ENCODE data around the gene C1QTNF2. TPM values are rescaled to one million over a fixed set of nuclear protein-coding genes. Genes with fewer than 3 reads are reported as not detected.

The C1QTNF2 gene
- total RNA-seq, 2 donors from 2014 or later = 0.56 to 0.73 TPM

- intact Hi-C loops (cut with DNase I, micrococcal nuclease) = no loop called here
- ATAC-seq (peak; percentile 61), DNase-seq (peak; percentile 44 to 59)
Observed at GRCh38 chr5:160312134-160312959, 58.1 kb downstream of the C1QTNF2 start, which contains the start of gene CCNJL. CCNJL (minus strand) TSS chr5:160312564; CDS start chr5:160311923, 641 bp downstream.

- DNase-seq = peak in 1 of 2 donors; percentile 48
- intact Hi-C loops (cut with DNase I, micrococcal nuclease) = no loop called here
Observed at GRCh38 chr5:160311491-160312133, 58.8 kb downstream of the C1QTNF2 start.

DNA sequence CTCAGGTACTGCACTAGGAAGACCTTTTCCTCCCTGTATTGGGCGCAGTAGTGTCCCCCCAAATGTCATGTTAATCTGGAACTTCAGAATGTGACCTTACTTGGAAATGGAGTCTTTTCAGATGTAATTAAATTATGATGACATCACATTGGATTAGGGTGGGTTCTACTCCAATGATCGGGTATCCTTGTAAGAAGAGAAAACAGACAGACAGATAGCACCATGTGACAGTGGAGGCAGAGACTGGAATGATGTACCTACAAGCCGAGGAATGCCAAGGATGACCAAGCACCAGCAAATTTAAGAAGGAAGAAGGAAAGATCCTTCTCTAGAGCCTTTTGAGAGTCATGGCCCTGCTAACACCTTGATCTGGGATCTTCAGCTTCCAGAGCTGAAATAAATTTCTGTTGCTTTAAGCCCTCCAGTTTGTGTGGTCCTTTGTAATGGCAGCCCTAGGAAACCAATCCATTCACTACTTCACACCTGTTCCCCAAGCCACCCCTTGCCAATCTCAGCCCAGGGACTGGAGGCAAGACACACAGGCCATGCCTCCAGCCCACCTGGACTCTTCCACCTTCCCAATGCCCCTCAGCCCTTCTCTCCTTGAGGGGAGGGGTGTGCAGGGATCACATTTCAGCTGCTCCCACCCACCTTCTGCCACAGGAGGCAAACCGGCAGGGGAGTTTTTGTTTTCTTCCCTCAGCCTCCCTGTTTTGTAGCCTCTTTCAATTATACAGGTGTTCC is 59.7 kb downstream of the C1QTNF2 start:
- ATAC-seq = no peak
- intact Hi-C loops (cut with DNase I, micrococcal nuclease) = no loop called here
- no peak for DNase-seq

More at GRCh38 chr5:160311491-160312133, 58.8 kb downstream of the C1QTNF2 start:
- peak; percentile 58 for ATAC-seq

- intact Hi-C loops (cut with DNase I, micrococcal nuclease) = no loop called here
- no peak for DNase-seq
- no peak for ATAC-seq
Observed at GRCh38 chr5:160310140-160310539, 60.3 kb downstream of the C1QTNF2 start.

- intact Hi-C loops (cut with DNase I, micrococcal nuclease) = no loop called here
- no peak for DNase-seq
- peak; percentile 89 for ATAC-seq
Observed at GRCh38 chr5:160306696-160307095, 63.7 kb downstream of the C1QTNF2 start.

DNA sequence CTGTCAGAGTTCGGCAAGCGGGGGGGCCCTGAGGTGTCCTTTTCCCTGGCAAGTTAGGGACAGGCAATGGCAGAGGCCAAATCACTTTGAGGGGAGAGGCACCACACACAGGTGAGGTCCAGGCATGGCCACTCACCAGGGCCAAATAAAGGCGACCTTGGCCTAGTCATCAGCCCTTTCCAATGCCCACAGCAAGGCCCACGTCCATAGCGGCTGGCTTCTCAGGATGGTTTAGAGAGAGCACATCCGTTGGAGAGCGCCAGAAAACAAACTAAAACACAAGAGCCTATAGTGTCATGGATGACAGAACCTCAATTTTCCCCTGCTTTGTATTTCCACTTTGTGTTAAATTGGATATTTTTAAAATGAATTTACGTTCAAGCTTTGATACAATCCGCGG is 65.1 kb downstream of the C1QTNF2 start:
- intact Hi-C loops (cut with DNase I, micrococcal nuclease) = no loop called here
- no peak for ATAC-seq

GRCh38 chr5:160303690-160304089 is 66.7 kb downstream of the C1QTNF2 start:
- intact Hi-C loops (cut with DNase I, micrococcal nuclease) = no loop called here
- no peak for DNase-seq
- ATAC-seq = no peak

More for the DNA sequence above, 65.1 kb downstream of the C1QTNF2 start:
- DNase-seq = no peak

GRCh38 chr5:160298189-160298588 is 72.2 kb downstream of the C1QTNF2 start:
- ATAC-seq (no peak), DNase-seq (no peak)
- intact Hi-C loops (cut with DNase I, micrococcal nuclease) = no loop called here

DNA sequence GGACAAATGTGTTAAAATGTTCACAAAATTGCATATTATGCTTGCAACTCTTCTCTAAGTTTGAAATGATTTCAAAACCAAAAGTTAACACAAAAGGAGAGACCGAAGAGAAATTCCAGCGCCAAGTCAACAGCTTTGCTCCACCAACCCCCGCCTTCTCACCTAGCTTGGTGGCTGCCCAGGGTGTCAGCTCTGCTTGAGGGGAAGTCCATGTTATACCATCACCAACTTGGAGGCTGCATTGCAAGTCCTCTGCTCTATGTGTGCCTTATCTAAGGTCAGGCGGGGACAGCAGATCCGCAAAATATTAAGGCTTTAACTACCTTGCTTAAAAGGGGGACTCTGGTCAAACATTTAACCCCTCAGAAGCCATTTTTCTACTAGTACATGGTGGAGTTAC is 72.7 kb downstream of the C1QTNF2 start:
- no peak for DNase-seq
- intact Hi-C loops (cut with DNase I, micrococcal nuclease) = no loop called here
- ATAC-seq = no peak

Other genes with a start within 250 kb of the C1QTNF2 start
- gene FABP6, start 141.1 kb downstream of the C1QTNF2 start, total RNA-seq = not detected
- gene CCNJL, start 58.1 kb downstream of the C1QTNF2 start, total RNA-seq = 10 to 100 TPM; 19.0 to 27.7 TPM
- 1 to 10 TPM; 1.3 to 1.8 TPM for gene FAM200C, start 29.4 kb upstream of the C1QTNF2 start, total RNA-seq
- gene SLU7, start 48.5 kb upstream of the C1QTNF2 start, total RNA-seq = 10 to 100 TPM; 35.5 to 50.7 TPM
- 10 to 100 TPM in 1 of 2 donors, 1 to 10 TPM in 1; 6.8 to 30.8 TPM for gene PTTG1, start 51.2 kb upstream of the C1QTNF2 start, total RNA-seq